Measurements from ENCODE around the gene IL12B. TPM values are rescaled to one million over a fixed set of nuclear protein-coding genes. Genes with fewer than 3 reads are reported as not detected.
A peak's percentile ranks its signal among the peaks of the same experiment; 100 is the strongest.
"Not testable (repeated sequence)": the region's sequence is repeated elsewhere in the genome, so short reads cannot be mapped to it uniquely, and the experiment has no call there.

The IL12B gene
- total RNA-seq (2022) (not detected in 2 replicates), Bru-seq, nascent RNA (not detected), BruChase-seq, experiment 1, labeled RNA remaining after a 2-hour chase (not detected), BruChase-seq, experiment 2, labeled RNA remaining after a 6-hour chase (not detected)
- long read RNA-seq: 0 reads

GRCh38 chr5:159330131-159330800 is at the start of gene IL12B:
Gene IL12B, minus strand, starts transcription at chr5:159330487. Its CDS starts 3,705 bp downstream, at chr5:159326782.
- intact Hi-C loops (cut with micrococcal nuclease; ENCODE audit: unreplicated experiment): loop anchor here (5.0 kb wide), 1 partner anchor 657 kb away; no protein-coding TSS in a partner anchor
- Mint-ChIP-seq H3K27ac (ENCODE audit: unreplicated experiment) (no peak within 1 kb of the TSS), H3K4me3 (ENCODE audit: unreplicated experiment) (peak within 1 kb of the TSS; percentile 69), H3K36me3 (ENCODE audit: insufficient read depth, unreplicated experiment) (no peaks in the 10 kb centered on the region), H3K27me3 (ENCODE audit: insufficient read depth, unreplicated experiment) (peaks cover 11% of the 10 kb centered on the region), H3K4me1 (ENCODE audit: low read depth, unreplicated experiment) (no peaks in the 10 kb centered on the region), H3K9me3 (ENCODE audit: unreplicated experiment) (no peaks in the 10 kb centered on the region)
- no peak for DNase-seq
- Histone ChIP-seq H3K4me1 (no peaks in the 10 kb centered on the region), H3K4me3 (ENCODE audit: low read depth, low read length) (no peak within 1 kb of the TSS), H3K36me3 (ENCODE audit: control insufficient read depth, insufficient read depth, low read length) (no peaks in the 10 kb centered on the region), H3K27me3 (replicated peaks; ENCODE audit: control insufficient read depth, insufficient read depth, low read length) (no peaks in the 10 kb centered on the region), H3K9me3 (no peaks in the 10 kb centered on the region)
- TF ChIP-seq CTCF (IDR thresholded peaks at IDR 0.05; ENCODE audit: insufficient read depth in 1 of 2, low read depth in 1 of 2, low read length in 1 of 2, severe bottlenecking in 1 of 2, unreplicated experiment in 1 of 2): no peak
- no TSS peak for BruUV-seq (replicated peaks)
- ChIA-PET POLR2A (no interaction called here), CTCF (no interaction called here)

DNA sequence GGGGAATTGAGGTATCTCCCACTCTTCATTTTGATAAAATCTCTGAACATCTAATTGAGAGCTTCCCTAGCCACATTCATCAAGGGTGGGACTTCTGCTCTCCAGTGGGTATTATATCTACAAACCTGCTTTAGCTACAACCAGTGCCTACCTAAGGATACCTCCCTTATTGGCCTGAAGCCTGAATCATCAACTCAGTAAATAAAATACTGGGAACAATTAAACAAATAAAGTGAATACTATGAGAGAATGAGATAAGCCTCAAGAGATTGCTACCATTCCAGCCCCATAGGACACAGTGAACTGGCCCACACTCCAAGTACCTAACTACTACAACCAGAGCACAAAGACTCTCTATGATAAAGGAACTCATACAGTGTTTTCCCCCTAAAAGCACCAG is 47.4 kb upstream of the IL12B start:
- H3K9me3 Mint-ChIP-seq (ENCODE audit: unreplicated experiment): peaks cover 58% of the 10 kb centered on the region
- BruUV-seq (replicated peaks): no TSS peak

GRCh38 chr5:159367866-159368265 is 37.6 kb upstream of the IL12B start:
- BruUV-seq (replicated peaks); CTCF ChIA-PET; H3K4me3 ChIP-seq (ENCODE audit: low read depth, low read length); H3K4me1 ChIP-seq; H3K27ac Mint-ChIP-seq (ENCODE audit: unreplicated experiment); DNase-seq; POLR2A ChIA-PET; H3K27me3 Mint-ChIP-seq (ENCODE audit: insufficient read depth, unreplicated experiment); H3K4me1 Mint-ChIP-seq (ENCODE audit: low read depth, unreplicated experiment); H3K9me3 ChIP-seq; H3K4me3 Mint-ChIP-seq (ENCODE audit: unreplicated experiment); H3K9me3 Mint-ChIP-seq (ENCODE audit: unreplicated experiment); H3K27me3 ChIP-seq (replicated peaks; ENCODE audit: control insufficient read depth, insufficient read depth, low read length); intact Hi-C loops (cut with micrococcal nuclease; ENCODE audit: unreplicated experiment); H3K36me3 ChIP-seq (ENCODE audit: control insufficient read depth, insufficient read depth, low read length); H3K36me3 Mint-ChIP-seq (ENCODE audit: insufficient read depth, unreplicated experiment): not testable (repeated sequence)

More for the DNA sequence above, 47.4 kb upstream of the IL12B start:
- no peaks in the 10 kb centered on the region for H3K27me3 ChIP-seq (replicated peaks; ENCODE audit: control insufficient read depth, insufficient read depth, low read length)
- H3K27ac Mint-ChIP-seq (ENCODE audit: unreplicated experiment): no peak overlapping the region
- H3K4me1 Mint-ChIP-seq (ENCODE audit: low read depth, unreplicated experiment): no peaks in the 10 kb centered on the region
- no peaks in the 10 kb centered on the region for H3K36me3 Mint-ChIP-seq (ENCODE audit: insufficient read depth, unreplicated experiment)
- H3K36me3 ChIP-seq (ENCODE audit: control insufficient read depth, insufficient read depth, low read length): no peaks in the 10 kb centered on the region
- H3K4me3 ChIP-seq (ENCODE audit: low read depth, low read length): no peak overlapping the region
- no peak for TF ChIP-seq CTCF (IDR thresholded peaks at IDR 0.05; ENCODE audit: insufficient read depth in 1 of 2, low read depth in 1 of 2, low read length in 1 of 2, severe bottlenecking in 1 of 2, unreplicated experiment in 1 of 2)
- no peak overlapping the region for H3K4me3 Mint-ChIP-seq (ENCODE audit: unreplicated experiment)
- ChIA-PET CTCF (no interaction called here), POLR2A (no interaction called here)
- intact Hi-C loops (cut with micrococcal nuclease; ENCODE audit: unreplicated experiment): no loop called here
- H3K4me1 ChIP-seq: no peaks in the 10 kb centered on the region
- H3K27me3 Mint-ChIP-seq (ENCODE audit: insufficient read depth, unreplicated experiment): peaks cover 3% of the 10 kb centered on the region
- no peak for DNase-seq
- peaks cover 19% of the 10 kb centered on the region for H3K9me3 ChIP-seq

- H3K27ac Mint-ChIP-seq (ENCODE audit: unreplicated experiment); POLR2A ChIA-PET; intact Hi-C loops (cut with micrococcal nuclease; ENCODE audit: unreplicated experiment); DNase-seq; H3K36me3 Mint-ChIP-seq (ENCODE audit: insufficient read depth, unreplicated experiment); H3K36me3 ChIP-seq (ENCODE audit: control insufficient read depth, insufficient read depth, low read length); H3K4me1 ChIP-seq; CTCF ChIA-PET; H3K9me3 Mint-ChIP-seq (ENCODE audit: unreplicated experiment); H3K4me3 Mint-ChIP-seq (ENCODE audit: unreplicated experiment); H3K4me1 Mint-ChIP-seq (ENCODE audit: low read depth, unreplicated experiment); H3K4me3 ChIP-seq (ENCODE audit: low read depth, low read length); H3K27me3 ChIP-seq (replicated peaks; ENCODE audit: control insufficient read depth, insufficient read depth, low read length); H3K27me3 Mint-ChIP-seq (ENCODE audit: insufficient read depth, unreplicated experiment); BruUV-seq (replicated peaks); H3K9me3 ChIP-seq: not testable (repeated sequence)
Observed at GRCh38 chr5:159366776-159367175, 36.5 kb upstream of the IL12B start.

Measured in Caco-2 (cell line).